Skeletal muscle cell (primary cell): ENCODE measurements around the gene ASCL1.

ENCODE experiments used
- DNase-seq: peaks from one replicate; pipeline ENCODE4 v3.0.0-alpha.2; 2010; ENCODE audit warnings: low read depth
- H3K4me3 ChIP-seq: 2 replicates; pipeline ENCODE4 v1.5.1; 2011; ENCODE audit warnings: low read depth, mild to moderate bottlenecking, control low read depth, low read length, moderate library complexity

ASCL1 gene

GRCh38 chr12:102957339-102958050, at the start of gene ASCL1:
TSS of gene ASCL1 (plus strand) at chr12:102957674. CDS start at chr12:102958245, 571 bp downstream.
- peak within 1 kb of the TSS; percentile 46 for H3K4me3 ChIP-seq
- DNase-seq = no peak

GRCh38 chr12:102907918-102908317, 49.6 kb upstream of the ASCL1 start:
- H3K4me3 ChIP-seq = no peak overlapping the region
- DNase-seq = no peak

GRCh38 chr12:102910137-102910536, 47.3 kb upstream of the ASCL1 start:
- no peak overlapping the region for H3K4me3 ChIP-seq
- no peak for DNase-seq

GRCh38 chr12:102910792-102911191, 46.7 kb upstream of the ASCL1 start:
- H3K4me3 ChIP-seq = no peak overlapping the region
- no peak for DNase-seq

- no peak for DNase-seq
- H3K4me3 ChIP-seq = no peak overlapping the region
Measured at GRCh38 chr12:102911320-102911719, 46.2 kb upstream of the ASCL1 start.

GRCh38 chr12:102912258-102912657, 45.2 kb upstream of the ASCL1 start:
- DNase-seq = no peak
- no peak overlapping the region for H3K4me3 ChIP-seq

- no peak overlapping the region for H3K4me3 ChIP-seq
Measured at GRCh38 chr12:102913453-102914226, 43.8 kb upstream of the ASCL1 start.

GRCh38 chr12:102916252-102917025, 41.0 kb upstream of the ASCL1 start:
- H3K4me3 ChIP-seq = no peak overlapping the region
- no peak for DNase-seq

More at GRCh38 chr12:102913453-102914226, 43.8 kb upstream of the ASCL1 start:
- DNase-seq = no peak

- no peak for DNase-seq
- no peak within 1 kb of the TSS for H3K4me3 ChIP-seq
Measured at GRCh38 chr12:102917026-102917787, 40.3 kb upstream of the ASCL1 start, which contains the start of gene PAH. TSS of gene PAH (minus strand) at chr12:102917244. CDS start at chr12:102917130, 114 bp downstream.

- H3K4me3 ChIP-seq = no peak overlapping the region
- no peak for DNase-seq
Measured at GRCh38 chr12:102918840-102919239, 38.6 kb upstream of the ASCL1 start.

- no peak overlapping the region for H3K4me3 ChIP-seq
- DNase-seq = no peak
Measured at GRCh38 chr12:102920271-102920670, 37.2 kb upstream of the ASCL1 start.

GRCh38 chr12:102921240-102921639, 36.2 kb upstream of the ASCL1 start:
- DNase-seq = no peak
- H3K4me3 ChIP-seq = no peak overlapping the region

GRCh38 chr12:102927220-102927619, 30.3 kb upstream of the ASCL1 start:
- H3K4me3 ChIP-seq = no peak overlapping the region
- no peak for DNase-seq

GRCh38 chr12:102933168-102933567, 24.3 kb upstream of the ASCL1 start:
- no peak for DNase-seq
- no peak overlapping the region for H3K4me3 ChIP-seq

- no peak overlapping the region for H3K4me3 ChIP-seq
- no peak for DNase-seq
Measured at GRCh38 chr12:102939059-102939458, 18.4 kb upstream of the ASCL1 start.

GRCh38 chr12:102939670-102940222, 17.7 kb upstream of the ASCL1 start:
- no peak for DNase-seq
- no peak overlapping the region for H3K4me3 ChIP-seq

GRCh38 chr12:102946042-102946441, 11.4 kb upstream of the ASCL1 start:
- H3K4me3 ChIP-seq = no peak overlapping the region
- no peak for DNase-seq

- no peak for DNase-seq
- H3K4me3 ChIP-seq = no peak overlapping the region
Measured at GRCh38 chr12:102948941-102949352, 8.5 kb upstream of the ASCL1 start.
